Limb (tissue), 2 donors: ENCODE data around the gene CCSER2.
"Not testable (repeated sequence)": the region's sequence is repeated elsewhere in the genome, so short reads cannot be mapped to it uniquely, and the experiment has no call there.

Experiments used
- DNase-seq, 2 donors: peaks; one replicate each; pipeline ENCODE4 v3.0.0-alpha.2; 2016; ENCODE audit errors: extremely low spot score in 2 of 2

CCSER2 gene

GRCh38 chr10:84343831-84344230 is 15.4 kb downstream of the CCSER2 start:
- no peak for DNase-seq

GRCh38 chr10:84344526-84344925 is 16.1 kb downstream of the CCSER2 start:
- no peak for DNase-seq

DNA sequence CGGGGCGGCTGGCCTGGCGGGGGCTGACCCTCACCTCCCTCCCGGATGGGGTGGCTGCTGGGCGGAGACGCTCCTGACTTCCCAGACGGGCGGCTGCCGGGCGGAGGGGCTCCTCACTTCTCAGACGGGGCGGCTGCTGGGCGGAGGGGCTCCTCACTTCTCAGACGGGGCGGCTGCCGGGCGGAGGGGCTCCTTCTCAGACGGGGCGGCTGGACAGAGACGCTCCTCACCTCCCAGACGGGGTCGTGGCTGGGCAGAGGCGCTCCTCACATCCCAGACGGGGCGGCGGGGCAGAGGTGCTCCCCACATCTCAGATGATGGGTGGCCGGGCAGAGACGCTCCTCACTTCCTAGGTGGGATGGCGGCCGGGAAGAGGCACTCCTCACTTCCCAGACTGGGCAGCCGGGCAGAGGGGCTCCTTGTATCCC is 19.2 kb downstream of the CCSER2 start:
- not testable (repeated sequence) for DNase-seq

GRCh38 chr10:84348447-84348846 is 20.1 kb downstream of the CCSER2 start:
- DNase-seq = no peak

DNA sequence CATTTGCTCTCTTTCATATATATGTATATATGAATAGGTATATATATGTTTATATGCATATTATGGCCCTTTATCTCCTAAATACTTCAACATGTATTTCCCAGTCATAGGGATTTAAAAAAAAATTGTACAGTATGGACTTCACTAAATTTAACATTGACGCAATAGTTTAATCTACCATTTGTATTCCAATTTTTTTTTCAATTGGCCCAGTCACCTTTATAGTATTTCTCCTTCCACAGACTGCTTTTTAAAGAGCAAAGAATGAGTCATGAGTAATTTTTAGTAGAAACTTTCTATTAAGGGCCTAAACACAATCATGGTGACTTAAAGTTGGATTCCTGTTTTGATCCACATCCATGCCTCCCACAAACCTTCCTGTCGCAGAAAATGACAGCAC is 20.5 kb downstream of the CCSER2 start:
- DNase-seq = no peak

GRCh38 chr10:84352251-84352842 is 24.0 kb downstream of the CCSER2 start:
- no peak for DNase-seq

DNA sequence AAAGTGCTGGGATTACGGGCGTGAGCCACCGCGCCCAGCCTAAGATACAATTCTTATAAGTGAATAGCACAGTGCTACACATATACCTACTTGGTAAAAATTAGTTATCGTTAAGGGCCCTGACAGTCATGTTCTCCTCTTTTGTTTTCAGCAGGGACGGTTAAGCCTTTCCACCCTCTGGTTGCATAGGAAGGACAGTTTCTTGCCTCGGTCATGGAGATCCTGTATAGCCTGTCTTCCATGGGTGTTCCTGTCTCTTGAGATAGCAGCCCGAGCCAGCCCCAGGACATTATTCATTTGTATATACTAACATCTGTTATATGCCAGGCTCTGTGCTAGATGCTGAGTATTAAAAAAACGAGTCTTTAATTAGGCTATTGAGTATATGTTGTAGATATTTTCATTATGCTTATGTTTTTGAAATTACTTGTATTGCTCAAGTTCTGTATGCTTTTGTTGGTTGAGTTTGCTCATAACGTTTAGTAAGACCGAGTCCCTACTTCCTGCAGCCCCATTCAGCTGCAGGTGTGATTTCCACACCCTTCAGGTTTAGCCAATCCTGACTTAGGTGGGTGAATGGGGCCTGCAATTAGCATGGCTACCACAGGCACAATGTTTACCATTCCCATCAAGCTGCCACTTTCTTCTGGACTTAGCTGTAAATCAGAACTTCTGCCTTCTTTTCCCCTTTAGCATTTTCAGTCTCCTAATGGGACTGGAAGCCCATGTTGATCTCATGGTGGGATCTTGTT is 24.8 kb downstream of the CCSER2 start:
- DNase-seq = no peak

DNA sequence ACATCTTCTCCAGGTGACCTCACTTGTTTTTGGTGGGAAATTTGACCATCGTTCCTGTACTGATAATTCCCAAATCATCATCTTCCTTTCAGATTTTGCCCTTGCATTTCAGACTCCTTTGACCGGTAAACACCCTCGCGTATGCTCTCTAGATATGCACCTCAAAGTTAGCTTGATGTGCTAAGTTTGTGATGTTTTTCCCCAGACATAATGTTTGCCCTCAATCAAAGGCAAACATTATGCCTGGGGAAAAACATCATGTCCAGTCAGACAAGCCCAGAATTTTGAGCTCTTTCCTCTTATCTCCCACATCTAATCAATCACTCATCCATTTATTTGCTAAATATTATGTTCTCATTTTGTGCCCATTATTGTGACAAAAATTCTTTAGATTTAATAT is 26.2 kb downstream of the CCSER2 start:
- DNase-seq = no peak

- no peak for DNase-seq
These were observed 26.7 kb downstream of the CCSER2 start for GRCh38 chr10:84355106-84355505.

DNA sequence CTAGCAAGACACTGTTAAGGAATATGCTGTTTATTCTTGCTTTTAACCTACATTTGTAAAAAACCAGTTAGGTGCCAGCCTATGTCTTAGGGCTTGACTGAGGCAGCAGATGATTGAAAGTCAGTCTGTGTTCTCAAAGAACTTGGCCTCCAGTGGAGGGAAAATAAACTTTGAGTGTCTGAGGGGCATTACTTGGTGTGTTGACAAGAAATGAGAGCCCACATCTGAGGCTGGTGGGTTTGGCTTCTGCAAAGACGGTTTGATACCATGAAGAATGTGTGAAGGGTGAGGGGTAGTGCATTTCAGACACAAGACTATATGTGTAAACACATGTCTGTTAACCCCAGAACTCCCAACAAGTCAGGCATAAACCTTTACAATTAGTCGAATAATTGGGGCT is 28.5 kb downstream of the CCSER2 start:
- no peak for DNase-seq

DNA sequence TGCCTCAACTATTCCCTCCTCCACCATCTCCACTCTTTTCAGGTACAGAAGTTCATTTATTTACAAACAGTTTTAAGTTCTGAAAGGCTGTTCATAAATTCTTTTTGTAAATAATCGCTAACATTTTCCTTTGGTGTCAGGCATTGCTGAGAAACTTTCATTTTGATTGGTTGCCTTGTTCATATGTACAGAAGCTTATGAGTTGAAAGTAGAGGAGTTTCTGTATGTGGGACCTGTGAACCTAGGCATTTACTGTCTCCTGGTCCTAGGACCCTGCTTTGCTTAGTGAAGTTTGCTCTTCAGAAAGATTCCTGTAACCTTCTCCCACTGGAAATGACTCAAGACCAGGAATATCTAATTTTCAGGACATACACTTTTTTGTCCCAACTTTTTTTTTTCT is 30.4 kb downstream of the CCSER2 start:
- DNase-seq = no peak

DNA sequence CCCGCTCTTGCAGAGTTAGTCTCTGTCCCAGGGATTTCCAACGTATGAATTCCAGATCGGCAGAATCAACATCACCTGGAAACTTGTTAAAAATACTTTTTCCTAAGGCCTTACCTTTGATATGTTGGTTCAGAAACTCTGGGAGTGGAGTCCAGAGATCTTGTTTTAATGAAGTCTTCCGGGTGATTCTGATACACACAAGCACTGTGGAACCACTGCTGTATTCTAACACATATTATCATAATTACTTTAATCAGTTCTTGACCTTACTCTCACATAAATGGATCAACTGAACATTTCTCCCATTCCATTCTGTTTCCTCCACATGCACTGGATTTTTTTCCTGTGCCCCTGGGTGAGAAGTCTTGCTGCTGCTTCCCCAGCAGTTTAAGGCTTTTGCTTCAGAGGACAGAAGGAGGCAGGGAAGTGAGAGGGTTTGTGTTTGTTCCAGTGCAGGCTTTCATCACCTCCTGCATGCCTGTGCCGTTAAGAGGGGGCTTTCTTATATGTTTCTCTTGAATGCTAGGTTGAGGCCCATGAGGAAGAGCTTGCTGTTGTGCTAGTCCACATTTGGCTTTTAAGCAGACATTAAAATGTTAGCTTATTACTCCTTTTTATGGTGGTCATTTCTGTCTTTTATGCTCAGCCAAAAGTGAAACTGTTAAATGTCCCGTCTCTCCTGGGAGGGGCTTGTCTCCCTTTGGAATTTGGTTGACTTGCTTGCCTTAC is 32.4 kb downstream of the CCSER2 start:
- DNase-seq = no peak

- DNase-seq = no peak
These were observed 37.0 kb downstream of the CCSER2 start for GRCh38 chr10:84365335-84365881.

- no peak for DNase-seq
These were observed 37.7 kb downstream of the CCSER2 start for GRCh38 chr10:84366041-84366440.

DNA sequence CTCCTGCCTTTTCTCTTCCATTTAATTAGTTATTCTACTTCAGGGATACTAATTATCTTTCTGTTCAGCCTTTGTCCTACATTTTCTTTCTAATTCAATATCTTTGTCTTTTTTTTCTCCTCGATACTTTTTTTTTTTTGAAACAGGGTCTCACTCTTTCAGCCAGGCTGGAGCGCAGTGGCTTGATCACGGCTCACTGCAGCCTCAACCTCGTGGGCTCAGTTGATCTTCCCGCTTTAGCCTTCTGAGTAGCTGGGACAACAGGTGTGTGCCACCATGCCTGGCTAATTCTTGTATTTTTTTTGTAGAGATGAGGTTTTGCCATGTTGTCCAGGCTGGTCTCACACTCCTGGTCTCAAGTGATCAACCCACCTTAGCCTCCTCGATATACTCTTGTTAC is 38.9 kb downstream of the CCSER2 start:
- no peak for DNase-seq

DNA sequence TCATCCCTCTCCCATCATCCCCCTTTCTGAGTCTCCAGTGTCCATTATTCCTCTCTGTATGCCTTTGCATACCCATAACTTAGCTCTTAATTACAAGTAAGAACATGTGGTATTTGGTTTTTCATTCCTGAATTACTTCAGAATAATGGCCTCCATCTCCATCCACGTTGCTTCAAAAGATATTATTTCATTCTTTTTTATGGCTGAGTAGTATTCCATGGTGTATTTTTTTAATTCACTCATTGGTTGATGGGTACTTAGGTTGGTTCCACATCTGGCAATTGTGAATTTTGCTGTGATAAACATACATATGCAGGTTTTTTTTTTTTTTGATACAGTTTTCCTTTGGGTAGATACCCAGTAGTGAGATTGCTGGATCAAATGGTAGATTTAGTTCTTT is 40.4 kb downstream of the CCSER2 start:
- no peak for DNase-seq

- no peak for DNase-seq
These were observed 41.9 kb downstream of the CCSER2 start for GRCh38 chr10:84370283-84370682.

DNA sequence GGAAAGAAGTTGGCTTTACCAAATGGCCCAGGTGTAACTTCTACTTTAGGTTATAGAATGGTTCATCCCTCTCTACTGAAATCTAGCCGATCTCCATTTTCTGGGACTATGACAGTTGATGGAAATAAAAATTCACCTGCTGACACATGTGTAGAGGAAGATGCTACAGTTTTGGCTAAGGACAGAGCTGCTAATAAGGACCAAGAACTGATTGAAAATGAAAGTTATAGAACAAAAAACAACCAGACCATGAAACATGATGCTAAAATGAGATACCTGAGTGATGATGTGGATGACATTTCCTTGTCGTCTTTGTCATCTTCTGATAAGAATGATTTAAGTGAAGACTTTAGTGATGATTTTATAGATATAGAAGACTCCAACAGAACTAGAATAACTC is 43.6 kb downstream of the CCSER2 start:
- no peak for DNase-seq

GRCh38 chr10:84373000-84373399 is 44.6 kb downstream of the CCSER2 start:
- DNase-seq = no peak

GRCh38 chr10:84374455-84374854 is 46.1 kb downstream of the CCSER2 start:
- no peak for DNase-seq

GRCh38 chr10:84375011-84375410 is 46.6 kb downstream of the CCSER2 start:
- peak; percentile 30 to 50 for DNase-seq

GRCh38 chr10:84375881-84376280 is 47.5 kb downstream of the CCSER2 start:
- no peak for DNase-seq
